SU-DHL-6 (cell line): ENCODE measurements around the gene PRR5.

Experiments used
- EZH2phosphoT487 ChIP-seq: fragments of 200-600 bp; sonication (generic), shearing (Covaris generic); conservative IDR thresholded peaks from 2 replicates; pipeline ENCODE4 v1.6.1; 2018; ENCODE audit warnings: mild to moderate bottlenecking, antibody characterized with exemption, low read length, moderate library complexity, mixed read lengths
- TF ChIP-seq, protein P1 (sequence below): fragments of 200-600 bp; sonication (generic); IDR thresholded peaks from one replicate; pipeline ENCODE4 v1.5.1; 2017; ENCODE audit warnings: antibody characterized with exemption, mild to moderate bottlenecking, low read length, moderate library complexity; ENCODE audit not compliant: insufficient read depth, poor library complexity, severe bottlenecking

GRCh38 chr22:44676441-44677352 is 25.3 kb upstream of the PRR5 start:
- TF ChIP-seq, protein P1, sequence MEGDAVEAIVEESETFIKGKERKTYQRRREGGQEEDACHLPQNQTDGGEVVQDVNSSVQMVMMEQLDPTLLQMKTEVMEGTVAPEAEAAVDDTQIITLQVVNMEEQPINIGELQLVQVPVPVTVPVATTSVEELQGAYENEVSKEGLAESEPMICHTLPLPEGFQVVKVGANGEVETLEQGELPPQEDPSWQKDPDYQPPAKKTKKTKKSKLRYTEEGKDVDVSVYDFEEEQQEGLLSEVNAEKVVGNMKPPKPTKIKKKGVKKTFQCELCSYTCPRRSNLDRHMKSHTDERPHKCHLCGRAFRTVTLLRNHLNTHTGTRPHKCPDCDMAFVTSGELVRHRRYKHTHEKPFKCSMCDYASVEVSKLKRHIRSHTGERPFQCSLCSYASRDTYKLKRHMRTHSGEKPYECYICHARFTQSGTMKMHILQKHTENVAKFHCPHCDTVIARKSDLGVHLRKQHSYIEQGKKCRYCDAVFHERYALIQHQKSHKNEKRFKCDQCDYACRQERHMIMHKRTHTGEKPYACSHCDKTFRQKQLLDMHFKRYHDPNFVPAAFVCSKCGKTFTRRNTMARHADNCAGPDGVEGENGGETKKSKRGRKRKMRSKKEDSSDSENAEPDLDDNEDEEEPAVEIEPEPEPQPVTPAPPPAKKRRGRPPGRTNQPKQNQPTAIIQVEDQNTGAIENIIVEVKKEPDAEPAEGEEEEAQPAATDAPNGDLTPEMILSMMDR = no peak
- no peak for TF ChIP-seq EZH2phosphoT487
